Hepatocyte (in vitro differentiated cells): ENCODE results near the gene MTHFD1L. TPM values are rescaled to one million over a fixed set of nuclear protein-coding genes. Genes with fewer than 3 reads are reported as not detected.
A peak's percentile ranks its signal among the peaks of the same experiment; 100 is the strongest.
"Not testable (repeated sequence)": the region's sequence is repeated elsewhere in the genome, so short reads cannot be mapped to it uniquely, and the experiment has no call there.

Experiments used
- DNase-seq: peaks from one replicate; pipeline ENCODE4 v3.0.0-alpha.2; 2016; ENCODE audit warnings: low spot score
- H2AFZ ChIP-seq: fragments of 200-600 bp; sonication (generic); 2 replicates; pipeline ENCODE4 v1.6.0; 2016; ENCODE audit warnings: antibody characterized with exemption, mild to moderate bottlenecking
- H3K27ac ChIP-seq: fragments of 200-600 bp; sonication (generic); 2 replicates; pipeline ENCODE4 v1.5.1; 2016; ENCODE audit warnings: mild to moderate bottlenecking
- H3K27me3 ChIP-seq: fragments of 200-600 bp; sonication (generic); 2 replicates; pipeline ENCODE4 v1.6.1; 2016
- H3K36me3 ChIP-seq: fragments of 200-600 bp; sonication (generic); replicated peaks from 2 replicates; pipeline ENCODE4 v1.5.1; 2016; ENCODE audit warnings: low read depth; ENCODE audit not compliant: insufficient read depth
- H3K4me1 ChIP-seq: fragments of 200-600 bp; sonication (generic); 2 replicates; pipeline ENCODE4 v1.5.1; 2016; ENCODE audit warnings: mild to moderate bottlenecking, moderate library complexity; ENCODE audit not compliant: insufficient read depth
- H3K4me2 ChIP-seq: fragments of 200-600 bp; sonication (generic); 2 replicates; pipeline ENCODE4 v1.6.0; 2016
- H3K4me3 ChIP-seq: fragments of 200-600 bp; sonication (generic); 2 replicates; pipeline ENCODE4 v1.5.1; 2016; ENCODE audit warnings: mild to moderate bottlenecking
- H3K79me2 ChIP-seq: fragments of 200-600 bp; sonication (generic); 2 replicates; pipeline ENCODE4 v1.6.0; 2017; ENCODE audit warnings: mild to moderate bottlenecking
- H3K9me2 ChIP-seq: fragments of 200-600 bp; sonication (generic); replicated peaks from 2 replicates; pipeline ENCODE4 v1.6.0; 2017; ENCODE audit warnings: mild to moderate bottlenecking; ENCODE audit not compliant: insufficient read depth
- H3K9me3 ChIP-seq: fragments of 200-600 bp; sonication (generic); 2 replicates; pipeline ENCODE4 v1.5.1; 2016; ENCODE audit warnings: low read depth, mild to moderate bottlenecking
- H4K20me1 ChIP-seq: fragments of 200-600 bp; sonication (generic); 2 replicates; pipeline ENCODE4 v1.6.0; 2016; ENCODE audit warnings: mild to moderate bottlenecking; ENCODE audit not compliant: insufficient read depth, poor library complexity, severe bottlenecking
- CTCF ChIP-seq: fragments of 200-600 bp; sonication (generic); IDR thresholded peaks from 2 replicates; pipeline ENCODE4 v1.5.1; 2016; ENCODE audit warnings: antibody characterized with exemption, mild to moderate bottlenecking; ENCODE audit not compliant: poor library complexity
- EZH2 ChIP-seq: fragments of 200-600 bp; sonication (generic); IDR thresholded peaks from 2 replicates; pipeline ENCODE4 v1.6.1; 2016; ENCODE audit warnings: antibody characterized with exemption, mild to moderate bottlenecking, borderline replicate concordance
- EZH2phosphoT487 ChIP-seq: fragments of 200-600 bp; sonication (generic); IDR thresholded peaks from one replicate; pipeline ENCODE4 v1.6.1; 2018; ENCODE audit warnings: antibody characterized with exemption, mild to moderate bottlenecking, low read depth, moderate library complexity; ENCODE audit not compliant: unreplicated experiment, severe bottlenecking
- WGBS: methylation state at CpG from one replicate; pipeline ENCODE4 v1.1.6; 2016; ENCODE audit warnings: low lambda C conversion rate; ENCODE audit errors: missing lambda C conversion rate; 5-methylcytosine and 5-hydroxymethylcytosine counted together
- polyA plus RNA-seq: library from polyadenylated mRNA; unstranded; fragments of >200 nt; fragmentation: Nextera tagmentation; extraction: Ambion mirVana; gene quantifications from 2 replicates; pipeline ENCODE4 v1.2.1, GENCODE V29; 2016
- total RNA-seq: library from RNA; depleted of rRNA; stranded (reverse); fragments of >200 nt; gene quantifications from 2 replicates; pipeline ENCODE4 v1.2.3, GENCODE V29; 2014

MTHFD1L gene
- total and polyA plus RNA-seq, 2 experiments from 2014 or later, result 28.4 to 30.8 TPM

GRCh38 chr6:151118461-151119123, 253.1 kb downstream of the MTHFD1L start:
- no peak overlapping the region for H3K4me2 ChIP-seq
- DNase-seq, result peak; percentile 24
- H3K9me3 ChIP-seq, result no peaks in the 10 kb centered on the region
- H3K27ac ChIP-seq, result peak overlapping the region; percentile 88
- no peaks in the 10 kb centered on the region for H3K9me2 ChIP-seq
- no peak overlapping the region for H3K4me3 ChIP-seq
- H3K4me1 ChIP-seq, result peaks cover 6% of the 10 kb centered on the region
- no peaks in the 10 kb centered on the region for H3K79me2 ChIP-seq
- TF ChIP-seq EZH2phosphoT487, result no peak
- WGBS, result 87% methylated on average over 8 of the region's 8 CpGs
- H3K27me3 ChIP-seq, result no peaks in the 10 kb centered on the region
- H4K20me1 ChIP-seq, result no peaks in the 10 kb centered on the region
- H3K36me3 ChIP-seq, result no peaks in the 10 kb centered on the region
- H2AFZ ChIP-seq, result no peak overlapping the region

GRCh38 chr6:151119823-151120524, 254.5 kb downstream of the MTHFD1L start:
- peak; percentile 75 for DNase-seq
- H3K27me3 ChIP-seq, result no peaks in the 10 kb centered on the region
- no peak overlapping the region for H2AFZ ChIP-seq
- 53% methylated on average over 11 of the region's 11 CpGs for WGBS
- H3K4me3 ChIP-seq, result no peak overlapping the region
- peaks cover 9% of the 10 kb centered on the region for H3K4me1 ChIP-seq
- no peaks in the 10 kb centered on the region for H4K20me1 ChIP-seq
- H3K4me2 ChIP-seq, result no peak overlapping the region
- H3K27ac ChIP-seq, result peak overlapping the region; percentile 88
- TF ChIP-seq EZH2 (no peak), EZH2phosphoT487 (no peak), CTCF (no peak)
- no peaks in the 10 kb centered on the region for H3K9me3 ChIP-seq
- no peaks in the 10 kb centered on the region for H3K36me3 ChIP-seq
- no peaks in the 10 kb centered on the region for H3K9me2 ChIP-seq
- H3K79me2 ChIP-seq, result no peaks in the 10 kb centered on the region

GRCh38 chr6:151121900-151122299, 256.4 kb downstream of the MTHFD1L start:
- Histone ChIP-seq H4K20me1 (no peaks in the 10 kb centered on the region), H3K27me3 (no peaks in the 10 kb centered on the region), H3K4me3 (no peak overlapping the region), H3K36me3 (no peaks in the 10 kb centered on the region), H3K4me2 (no peak overlapping the region), H3K27ac (no peak overlapping the region), H3K9me3 (no peaks in the 10 kb centered on the region), H2AFZ (no peak overlapping the region), H3K9me2 (no peaks in the 10 kb centered on the region), H3K79me2 (no peaks in the 10 kb centered on the region), H3K4me1 (peaks cover 18% of the 10 kb centered on the region)
- no peak for DNase-seq
- WGBS, result 100% methylated on average over 1 of the region's 1 CpG
- no peak for TF ChIP-seq EZH2
- no peak for TF ChIP-seq EZH2phosphoT487
- no peak for TF ChIP-seq CTCF

- H3K9me3 ChIP-seq, H3K9me2 ChIP-seq, H4K20me1 ChIP-seq, H3K27ac ChIP-seq, H3K4me2 ChIP-seq, DNase-seq, H3K27me3 ChIP-seq, H3K79me2 ChIP-seq, H3K4me3 ChIP-seq, H2AFZ ChIP-seq, H3K36me3 ChIP-seq: not testable (repeated sequence)
- over 99% methylated on average over 7 of the region's 8 CpGs for WGBS
- H3K4me1 ChIP-seq, result peaks cover 18% of the 10 kb centered on the region
These were observed 258.1 kb downstream of the MTHFD1L start for GRCh38 chr6:151123641-151124040.

- not testable (repeated sequence) for H2AFZ ChIP-seq, H3K4me3 ChIP-seq, H3K79me2 ChIP-seq, DNase-seq, H3K27me3 ChIP-seq, H3K36me3 ChIP-seq, H3K9me2 ChIP-seq, H3K9me3 ChIP-seq, H4K20me1 ChIP-seq
- Histone ChIP-seq H3K27ac (peak overlapping the region; percentile 84), H3K4me1 (peaks cover 11% of the 10 kb centered on the region), H3K4me2 (peak overlapping the region; percentile 20)
- WGBS, result 22% methylated on average over 2 of the region's 2 CpGs
These were observed 259.7 kb downstream of the MTHFD1L start for GRCh38 chr6:151125242-151125641.

GRCh38 chr6:151125651-151126416, 260.3 kb downstream of the MTHFD1L start:
- peak; percentile 34 for DNase-seq
- not testable (repeated sequence) for H3K4me3 ChIP-seq, H3K79me2 ChIP-seq, H3K9me2 ChIP-seq, H3K27me3 ChIP-seq, H4K20me1 ChIP-seq, H3K9me3 ChIP-seq, H2AFZ ChIP-seq, H3K36me3 ChIP-seq
- Histone ChIP-seq H3K4me2 (peak overlapping the region; percentile 20), H3K27ac (peak overlapping the region; percentile 84), H3K4me1 (peaks cover 11% of the 10 kb centered on the region)
- 38% methylated on average over 6 of the region's 6 CpGs for WGBS
